ENCODE results near the gene SPEM2.

- TF ChIP-seq CTCF (IDR thresholded peaks at IDR 0.05) (no peak), POLR2A (IDR thresholded peaks at IDR 0.05) (no peak), EP300 (IDR thresholded peaks at IDR 0.05) (no peak), POLR2AphosphoS5 (IDR thresholded peaks at IDR 0.05) (no peak)
Observed at GRCh38 chr17:7467498-7467897, 42.1 kb downstream of the SPEM2 start.

All from suprapubic skin (tissue), 4 donors.